IMR-90 (cell line): Measurements from ENCODE around the gene TIAM1. TPM values are rescaled to one million over a fixed set of nuclear protein-coding genes. Genes with fewer than 3 reads are reported as not detected.

Source experiments
- ATAC-seq: fragments of 200-7000 bp; cut with Tn5 transposase; 2 replicates; pipeline ENCODE4 v1.9.1; 2020; ENCODE audit warnings: low read depth, mild to moderate bottlenecking, moderate library complexity
- BruUV-seq: library from RNA; stranded (reverse); fragments of 400-500 nt; replicated peaks from 2 replicates; lab custom pipeline; 2021; lab: Mats Ljungman, UMichigan
- CTCF ChIA-PET: fragments of 300-600 bp; formaldehyde crosslinking; extraction: SDS; loops from one replicate; lab custom pipeline; 2021; ENCODE audit warnings: antibody characterized with exemption; lab: Yijun Ruan, JAX
- POLR2A ChIA-PET: fragments of 300-600 bp; sonication (Branson Sonifier 250); formaldehyde crosslinking; loops from one replicate; lab custom pipeline; 2022; ENCODE audit warnings: antibody characterized with exemption; ENCODE audit not compliant: unreplicated experiment; lab: Charles Lee
- DNase-seq: peaks from one replicate; pipeline ENCODE4 v3.0.0; 2013
- H2AFZ ChIP-seq: replicated peaks from 2 replicates; pipeline ENCODE3; 2013; ENCODE audit warnings: low read length, mild to moderate bottlenecking; ENCODE audit not compliant: poor library complexity
- H2AK5ac ChIP-seq: 2 replicates; pipeline ENCODE4 v1.6.1; 2013; ENCODE audit warnings: low read depth, low read length, inconsistent platforms
- H2AK9ac ChIP-seq: replicated peaks from 2 replicates; pipeline ENCODE3; 2013; ENCODE audit warnings: mild to moderate bottlenecking, low read depth, low read length, moderate library complexity; ENCODE audit not compliant: poor library complexity
- H2BK120ac ChIP-seq: 2 replicates; pipeline ENCODE4 v1.6.1; 2013; ENCODE audit warnings: low read depth, low read length, inconsistent platforms
- H2BK15ac ChIP-seq: 3 replicates; pipeline ENCODE4 v1.6.1; 2013; ENCODE audit warnings: low read depth, low read length, inconsistent platforms
- H2BK20ac ChIP-seq: 2 replicates; pipeline ENCODE4 v1.6.1; 2013; ENCODE audit warnings: low read depth, mild to moderate bottlenecking, inconsistent platforms, low read length, moderate library complexity
- H2BK5ac ChIP-seq: 2 replicates; pipeline ENCODE4 v1.6.1; 2013; ENCODE audit warnings: mild to moderate bottlenecking, low read depth, low read length, inconsistent platforms; ENCODE audit not compliant: poor library complexity, severe bottlenecking
- H3K14ac ChIP-seq: replicated peaks from 2 replicates; pipeline ENCODE4 v1.6.1; 2013; ENCODE audit warnings: low read depth, low read length, inconsistent platforms
- H3K18ac ChIP-seq: 2 replicates; pipeline ENCODE4 v1.6.1; 2013; ENCODE audit warnings: low read depth, low read length, control low read depth
- H3K23ac ChIP-seq: 2 replicates; pipeline ENCODE4 v1.6.1; 2013; ENCODE audit warnings: low read depth, low read length, inconsistent platforms
- H3K27ac ChIP-seq: 2 replicates; pipeline ENCODE4 v1.5.1; 2013; ENCODE audit warnings: mild to moderate bottlenecking, control low read depth, low read length; ENCODE audit not compliant: insufficient read depth
- H3K27me3 ChIP-seq: 2 replicates; pipeline ENCODE4 v1.6.1; 2013; ENCODE audit warnings: low read length; ENCODE audit not compliant: control insufficient read depth, insufficient read depth
- H3K36me3 ChIP-seq: 2 replicates; pipeline ENCODE4 v1.6.1; 2013; ENCODE audit warnings: low read length, mixed read lengths; ENCODE audit not compliant: control insufficient read depth, insufficient read depth
- H3K4ac ChIP-seq: 2 replicates; pipeline ENCODE4 v1.6.1; 2013; ENCODE audit warnings: low read depth, low read length, inconsistent platforms
- H3K4me1 ChIP-seq: 2 replicates; pipeline ENCODE4 v1.6.1; 2013; ENCODE audit warnings: low read length, mixed read lengths; ENCODE audit not compliant: control insufficient read depth, insufficient read depth
- H3K4me2 ChIP-seq: 2 replicates; pipeline ENCODE4 v1.6.1; 2013; ENCODE audit warnings: low read depth, mild to moderate bottlenecking, control low read depth, low read length, moderate library complexity
- H3K4me3 ChIP-seq: 2 replicates; pipeline ENCODE4 v1.5.1; 2013; ENCODE audit warnings: low read depth, mild to moderate bottlenecking, control low read depth, low read length, moderate library complexity; ENCODE audit not compliant: insufficient read depth
- H3K56ac ChIP-seq: 2 replicates; pipeline ENCODE4 v1.6.1; 2013; ENCODE audit warnings: low read length, inconsistent platforms; ENCODE audit not compliant: insufficient read depth; ENCODE audit errors: extremely low read depth
- H3K79me1 ChIP-seq, 2 experiments: 2 replicates each; pipeline ENCODE4 v1.6.1; 2013; ENCODE audit warnings: low read length in 2 of 2, inconsistent platforms in 1 of 2, low read depth in 1 of 2
- H3K9ac ChIP-seq: 2 replicates; pipeline ENCODE4 v1.6.1; 2013; ENCODE audit warnings: low read depth, low read length, control low read depth
- H3K9me1 ChIP-seq: 2 replicates; pipeline ENCODE4 v1.6.1; 2013; ENCODE audit warnings: low read length, inconsistent platforms; ENCODE audit not compliant: insufficient read depth
- H3K9me3 ChIP-seq: 2 replicates; pipeline ENCODE4 v1.6.1; 2013; ENCODE audit warnings: low read length; ENCODE audit not compliant: control insufficient read depth, insufficient read depth
- H4K20me1 ChIP-seq: 2 replicates; pipeline ENCODE4 v1.6.1; 2013; ENCODE audit warnings: low read length, inconsistent platforms; ENCODE audit not compliant: insufficient read depth
- H4K5ac ChIP-seq: 2 replicates; pipeline ENCODE4 v1.6.1; 2013; ENCODE audit warnings: mild to moderate bottlenecking, low read depth, low read length, control low read depth
- H4K8ac ChIP-seq, 2 experiments: 2 replicates each; pipeline ENCODE4 v1.6.1; 2013; ENCODE audit warnings: low read depth in 2 of 2, low read length in 2 of 2, control low read depth in 1 of 2, inconsistent platforms in 1 of 2
- H4K91ac ChIP-seq: 2 replicates; pipeline ENCODE4 v1.6.1; 2013; ENCODE audit warnings: low read depth, low read length, inconsistent platforms; ENCODE audit not compliant: insufficient read depth
- BHLHE40 ChIP-seq: fragments of 150-350 bp; IDR thresholded peaks from 2 replicates; pipeline ENCODE4 v1.6.1; 2016; ENCODE audit warnings: mild to moderate bottlenecking, low read depth, low read length
- CEBPB ChIP-seq: IDR thresholded peaks from 2 replicates; pipeline ENCODE4 v1.6.1; 2012; ENCODE audit warnings: low read depth, low read length, improper control_type of control experiment
- CHD1 ChIP-seq: IDR thresholded peaks from 2 replicates; pipeline ENCODE4 v1.6.1; 2012; ENCODE audit warnings: low read depth, low read length, improper control_type of control experiment
- MXI1 ChIP-seq: IDR thresholded peaks from 2 replicates; pipeline ENCODE4 v1.6.1; 2012; ENCODE audit warnings: low read depth, mild to moderate bottlenecking, low read length, moderate library complexity, borderline replicate concordance
- NFE2L2 ChIP-seq: fragments of 150-350 bp; IDR thresholded peaks from 2 replicates; pipeline ENCODE4 v1.6.1; 2016; ENCODE audit warnings: low read depth, mild to moderate bottlenecking, low read length
- RAD21 ChIP-seq: IDR thresholded peaks from 2 replicates; pipeline ENCODE4 v1.6.1; 2012; ENCODE audit warnings: low read length, improper control_type of control experiment
- RCOR1 ChIP-seq: IDR thresholded peaks from 2 replicates; pipeline ENCODE4 v1.6.1; 2012; ENCODE audit warnings: mild to moderate bottlenecking, low read length, improper control_type of control experiment; ENCODE audit not compliant: insufficient replicate concordance
- SMC3 ChIP-seq: fragments of 150-350 bp; IDR thresholded peaks from 2 replicates; pipeline ENCODE4 v1.6.1; 2016; ENCODE audit warnings: low read depth, mild to moderate bottlenecking, antibody characterized with exemption, low read length, moderate library complexity
- USF2 ChIP-seq: fragments of 150-350 bp; IDR thresholded peaks from 2 replicates; pipeline ENCODE4 v1.6.1; 2017; ENCODE audit warnings: mild to moderate bottlenecking, antibody characterized with exemption, low read length, low read depth
- WGBS, 2 experiments: methylation state at CpG; one replicate each; pipeline versions ENCODE4 v1.1.5 to v1.1.7; 2013; ENCODE audit warnings: missing lambda C conversion rate in 2 of 2; ENCODE audit not compliant: insufficient read length in 1 of 2; ENCODE audit errors: extremely low coverage in 2 of 2; 5-methylcytosine and 5-hydroxymethylcytosine counted together
- dilution Hi-C: fragments of 300-500 bp; cut with HindIII; formaldehyde crosslinking; loops from one replicate; pipeline ENCODE4 v1.14.3; 2018; ENCODE audit warnings: low sequenced_read_pairs; ENCODE audit not compliant: unreplicated experiment
- in situ Hi-C: fragments of 300-500 bp; cut with MboI; formaldehyde crosslinking; loops from 3 replicates; pipeline ENCODE4 v1.14.3; 2019; ENCODE audit warnings: low sequenced_read_pairs, inconsistent platforms, mixed read lengths
- intact Hi-C: fragments of 100-400 bp; cut with micrococcal nuclease; formaldehyde crosslinking; loops from 2 replicates; pipeline ENCODE4 v1.10.0; 2022
- polyA plus RNA-seq, 3 experiments: library from polyadenylated mRNA; depleted of rRNA; stranded (reverse); fragments of >200 nt; gene quantifications; 2 replicates each; pipeline ENCODE4 v1.2.3, GENCODE V29; 2012; ENCODE audit warnings: low replicate concordance in 1 of 3
- total RNA-seq: library from RNA; depleted of rRNA; stranded (reverse); fragments of >200 nt; gene quantifications from 2 replicates; pipeline ENCODE4 v1.2.3, GENCODE V29; 2012

The TIAM1 gene
- total and polyA plus RNA-seq, 2 of the 4 experiments (the other 2 are of a cell fraction): 2.9 to 9.3 TPM

GRCh38 chr21:31220575-31220974 is 123.5 kb downstream of the TIAM1 start:
- TF ChIP-seq USF2 (no peak), CHD1 (no peak), SMC3 (no peak), NFE2L2 (no peak), MXI1 (no peak), BHLHE40 (no peak), RAD21 (no peak), RCOR1 (no peak), CEBPB (no peak)
- no peak overlapping the region for H4K91ac ChIP-seq
- POLR2A ChIA-PET: interaction anchor here (0.6 kb wide), 1 partner anchor 481 kb away, joined by 4 read pairs; no protein-coding TSS in a partner anchor
- no peak overlapping the region for H3K18ac ChIP-seq
- no peaks in the 10 kb centered on the region for H3K9me3 ChIP-seq
- H3K9me1 ChIP-seq: no peaks in the 10 kb centered on the region
- in situ Hi-C loops: no loop called here
- WGBS, 2 experiments: no CpG with 5 or more reads among the region's 1 CpG
- no peaks in the 10 kb centered on the region for H3K36me3 ChIP-seq
- no peak overlapping the region for H2BK120ac ChIP-seq
- dilution Hi-C loops: no loop called here
- H3K14ac ChIP-seq: no peak overlapping the region
- intact Hi-C loops: no loop called here
- no peak overlapping the region for H3K4me2 ChIP-seq
- no peak overlapping the region for H4K5ac ChIP-seq
- H4K20me1 ChIP-seq: no peaks in the 10 kb centered on the region
- 0 out of 2 replicates have a peak, but pooled peaks cover 1% of the 10 kb centered on the region for H3K4me1 ChIP-seq
- H3K27me3 ChIP-seq: no peaks in the 10 kb centered on the region
- CTCF ChIA-PET: no interaction called here
- no peak overlapping the region for H2AK5ac ChIP-seq
- no peak overlapping the region for H3K4ac ChIP-seq
- H2BK5ac ChIP-seq: no peak overlapping the region
- H2AFZ ChIP-seq: no peak overlapping the region
- no peak overlapping the region for H4K8ac ChIP-seq
- no peak overlapping the region for H2AK9ac ChIP-seq
- H3K9ac ChIP-seq: no peak overlapping the region
- no peak overlapping the region for H2BK20ac ChIP-seq
- peak; percentile 24 for DNase-seq
- H2BK15ac ChIP-seq: no peak overlapping the region
- no peak overlapping the region for H3K27ac ChIP-seq
- H3K23ac ChIP-seq: no peak overlapping the region
- H3K56ac ChIP-seq: no peak overlapping the region
- H3K79me1 ChIP-seq: no peaks in the 10 kb centered on the region
- no TSS peak for BruUV-seq
- no peak overlapping the region for H3K4me3 ChIP-seq
- peak; percentile 37 for ATAC-seq
